Activated CD4-positive, alpha-beta T cell treated with anti-CD3 and anti-CD28 coated beads, Interleukin-2, amount 10 ng/mL, durations not matched to agents 24 days and 14 days (primary cell): ENCODE results near the gene SSR1. TPM values are rescaled to one million over a fixed set of nuclear protein-coding genes. Genes with fewer than 3 reads are reported as not detected.
"Not testable (repeated sequence)": the region's sequence is repeated elsewhere in the genome, so short reads cannot be mapped to it uniquely, and the experiment has no call there.

Experiments
- DNase-seq: peaks from one replicate; pipeline ENCODE4 v3.0.0; 2022
- H3K27ac Mint-ChIP-seq: one replicate; pipeline ENCODE4 v1.8.0; 2022; ENCODE audit warnings: mild to moderate bottlenecking, mixed read lengths
- H3K27me3 Mint-ChIP-seq: one replicate; pipeline ENCODE4 v1.8.0; 2022; ENCODE audit warnings: mixed read lengths
- H3K36me3 Mint-ChIP-seq: one replicate; pipeline ENCODE4 v1.8.0; 2022; ENCODE audit warnings: low read depth, mild to moderate bottlenecking, mixed read lengths
- H3K4me1 Mint-ChIP-seq: one replicate; pipeline ENCODE4 v1.8.0; 2021; ENCODE audit warnings: mixed read lengths
- H3K4me3 Mint-ChIP-seq: one replicate; pipeline ENCODE4 v1.8.0; 2022; ENCODE audit warnings: mild to moderate bottlenecking, moderate library complexity, mixed read lengths
- H3K9me3 Mint-ChIP-seq: one replicate; pipeline ENCODE4 v1.8.0; 2021; ENCODE audit warnings: mixed read lengths
- intact Hi-C: fragments of 100-400 bp; cut with micrococcal nuclease; formaldehyde crosslinking; loops from one replicate; pipeline ENCODE4 v1.15.1; 2023
- total RNA-seq: library from RNA; stranded (reverse); gene quantifications from 2 replicates; pipeline ENCODE4 v1.2.3, GENCODE V29; 2022

The SSR1 gene
- 157 and 162 TPM in 2 replicates for total RNA-seq

GRCh38 chr6:7312616-7313504 is at the start of gene SSR1:
Gene SSR1, minus strand, starts transcription at chr6:7313199. Its CDS starts 79 bp downstream, at chr6:7313120.
- Mint-ChIP-seq H3K4me1 (peaks cover 38% of the 10 kb centered on the region), H3K36me3 (peaks cover 38% of the 10 kb centered on the region), H3K27ac (peak within 1 kb of the TSS; percentile 98), H3K4me3 (peak within 1 kb of the TSS; percentile 96), H3K9me3 (no peaks in the 10 kb centered on the region), H3K27me3 (no peaks in the 10 kb centered on the region)
- intact Hi-C loops: loop anchor here (1.0 to 10.0 kb wide), 6 partner anchors 36 to 1122 kb away; partner anchors contain the start of genes BLOC1S5, CAGE1, EEF1E1 and RIOK1
- peak; percentile 99 for DNase-seq

GRCh38 chr6:7351916-7352315 is 38.9 kb upstream of the SSR1 start:
- H3K27ac Mint-ChIP-seq, H3K4me1 Mint-ChIP-seq, H3K36me3 Mint-ChIP-seq, H3K4me3 Mint-ChIP-seq, DNase-seq, intact Hi-C loops, H3K9me3 Mint-ChIP-seq: not testable (repeated sequence)
- H3K27me3 Mint-ChIP-seq: peaks cover 46% of the 10 kb centered on the region

- H3K27me3 Mint-ChIP-seq: peaks cover 46% of the 10 kb centered on the region
- H3K36me3 Mint-ChIP-seq, H3K4me1 Mint-ChIP-seq, H3K4me3 Mint-ChIP-seq, intact Hi-C loops, H3K27ac Mint-ChIP-seq, DNase-seq, H3K9me3 Mint-ChIP-seq: not testable (repeated sequence)
Observed at GRCh38 chr6:7350591-7350990, 37.6 kb upstream of the SSR1 start.

- H3K27ac Mint-ChIP-seq, intact Hi-C loops, H3K36me3 Mint-ChIP-seq, H3K9me3 Mint-ChIP-seq, DNase-seq, H3K4me1 Mint-ChIP-seq, H3K4me3 Mint-ChIP-seq: not testable (repeated sequence)
- peaks cover 32% of the 10 kb centered on the region for H3K27me3 Mint-ChIP-seq
Observed at GRCh38 chr6:7347551-7347997, 34.6 kb upstream of the SSR1 start.

GRCh38 chr6:7344773-7345450 is 31.9 kb upstream of the SSR1 start:
- not testable (repeated sequence) for H3K27ac Mint-ChIP-seq, DNase-seq, H3K9me3 Mint-ChIP-seq

GRCh38 chr6:7343546-7344475 is 30.8 kb upstream of the SSR1 start:
- DNase-seq: no peak
- intact Hi-C loops: no loop called here
- no peak overlapping the region for H3K27ac Mint-ChIP-seq
- no peaks in the 10 kb centered on the region for H3K9me3 Mint-ChIP-seq
- H3K36me3 Mint-ChIP-seq: no peaks in the 10 kb centered on the region
- H3K4me3 Mint-ChIP-seq: no peak overlapping the region
- H3K4me1 Mint-ChIP-seq: peaks cover 4% of the 10 kb centered on the region
- peaks cover 18% of the 10 kb centered on the region for H3K27me3 Mint-ChIP-seq

More at GRCh38 chr6:7344773-7345450, 31.9 kb upstream of the SSR1 start:
- H3K36me3 Mint-ChIP-seq, H3K4me1 Mint-ChIP-seq, intact Hi-C loops, H3K4me3 Mint-ChIP-seq: not testable (repeated sequence)
- peaks cover 22% of the 10 kb centered on the region for H3K27me3 Mint-ChIP-seq

GRCh38 chr6:7341989-7342742 is 29.2 kb upstream of the SSR1 start:
- DNase-seq: no peak
- no peaks in the 10 kb centered on the region for H3K36me3 Mint-ChIP-seq
- H3K27ac Mint-ChIP-seq: no peak overlapping the region
- H3K4me1 Mint-ChIP-seq: peaks cover 4% of the 10 kb centered on the region
- H3K9me3 Mint-ChIP-seq: no peaks in the 10 kb centered on the region
- intact Hi-C loops: no loop called here
- H3K4me3 Mint-ChIP-seq: no peak overlapping the region
- H3K27me3 Mint-ChIP-seq: peaks cover 25% of the 10 kb centered on the region

GRCh38 chr6:7341271-7341670 is 28.3 kb upstream of the SSR1 start:
- DNase-seq: no peak
- intact Hi-C loops: no loop called here
- Mint-ChIP-seq H3K36me3 (no peaks in the 10 kb centered on the region), H3K27me3 (peaks cover 28% of the 10 kb centered on the region), H3K9me3 (no peaks in the 10 kb centered on the region), H3K4me3 (no peak overlapping the region), H3K27ac (no peak overlapping the region), H3K4me1 (peaks cover 4% of the 10 kb centered on the region)

GRCh38 chr6:7339007-7339732 is 26.2 kb upstream of the SSR1 start:
- intact Hi-C loops, H3K36me3 Mint-ChIP-seq, H3K4me1 Mint-ChIP-seq, DNase-seq, H3K4me3 Mint-ChIP-seq, H3K9me3 Mint-ChIP-seq, H3K27ac Mint-ChIP-seq: not testable (repeated sequence)
- H3K27me3 Mint-ChIP-seq: peaks cover 32% of the 10 kb centered on the region

GRCh38 chr6:7338031-7338430 is 25.0 kb upstream of the SSR1 start:
- H3K4me3 Mint-ChIP-seq: no peak overlapping the region
- peaks cover 32% of the 10 kb centered on the region for H3K27me3 Mint-ChIP-seq
- intact Hi-C loops: no loop called here
- H3K9me3 Mint-ChIP-seq: peaks cover 3% of the 10 kb centered on the region
- H3K36me3 Mint-ChIP-seq: no peaks in the 10 kb centered on the region
- H3K27ac Mint-ChIP-seq: no peak overlapping the region
- no peak for DNase-seq
- peaks cover 2% of the 10 kb centered on the region for H3K4me1 Mint-ChIP-seq

GRCh38 chr6:7335519-7335918 is 22.5 kb upstream of the SSR1 start:
- DNase-seq: no peak
- Mint-ChIP-seq H3K27ac (no peak overlapping the region), H3K27me3 (peaks cover 33% of the 10 kb centered on the region), H3K9me3 (peaks cover 3% of the 10 kb centered on the region), H3K4me3 (no peak overlapping the region), H3K4me1 (no peaks in the 10 kb centered on the region), H3K36me3 (no peaks in the 10 kb centered on the region)
- intact Hi-C loops: no loop called here

GRCh38 chr6:7334685-7335084 is 21.7 kb upstream of the SSR1 start:
- intact Hi-C loops: no loop called here
- no peaks in the 10 kb centered on the region for H3K4me1 Mint-ChIP-seq
- no peak for DNase-seq
- H3K9me3 Mint-ChIP-seq: peaks cover 3% of the 10 kb centered on the region
- H3K4me3 Mint-ChIP-seq: no peak overlapping the region
- no peaks in the 10 kb centered on the region for H3K36me3 Mint-ChIP-seq
- H3K27me3 Mint-ChIP-seq: peaks cover 28% of the 10 kb centered on the region
- no peak overlapping the region for H3K27ac Mint-ChIP-seq
